Muscle of back (tissue), 11 donors: ENCODE results near the gene ANTXR1. TPM values are rescaled to one million over a fixed set of nuclear protein-coding genes. Genes with fewer than 3 reads are reported as not detected.
A peak's percentile ranks its signal among the peaks of the same experiment; 100 is the strongest.
"Not testable (repeated sequence)": the region's sequence is repeated elsewhere in the genome, so short reads cannot be mapped to it uniquely, and the experiment has no call there.

Experiments used
- DNase-seq, 3 donors: peaks; one replicate each; pipeline versions ENCODE4 v3.0.0 to v3.0.0-alpha.2; 2013
- polyA plus RNA-seq, 10 donors: library from polyadenylated mRNA; unstranded; fragments of 120-200 nt; gene quantifications; one replicate each; pipeline ENCODE4 v1.2.1, GENCODE V29; 2013; ENCODE audit not compliant: insufficient read length in 10 of 10

Gene ANTXR1
- polyA plus RNA-seq, 10 donors = 131 to 213 (median 153) TPM

DNA sequence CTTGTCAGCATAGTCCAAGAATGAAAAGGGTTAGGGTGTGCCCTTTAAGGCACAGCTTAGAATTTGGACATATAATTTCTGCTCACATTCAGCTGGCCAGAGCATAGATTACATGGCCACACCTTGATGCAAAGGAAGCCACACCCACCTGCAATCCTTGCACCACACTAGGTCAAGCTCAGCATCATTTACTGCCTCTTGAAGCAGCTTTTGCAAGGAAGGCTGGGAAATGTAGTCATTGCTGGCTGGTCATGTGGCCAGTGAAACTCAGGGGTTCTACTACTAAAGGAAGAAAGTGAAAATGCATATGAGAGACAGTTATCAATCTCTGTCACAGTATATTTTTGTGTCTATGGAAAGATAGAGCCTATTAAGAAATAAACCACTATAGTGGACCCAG lies 214.7 kb downstream of the ANTXR1 start:
- no peak for DNase-seq

DNA sequence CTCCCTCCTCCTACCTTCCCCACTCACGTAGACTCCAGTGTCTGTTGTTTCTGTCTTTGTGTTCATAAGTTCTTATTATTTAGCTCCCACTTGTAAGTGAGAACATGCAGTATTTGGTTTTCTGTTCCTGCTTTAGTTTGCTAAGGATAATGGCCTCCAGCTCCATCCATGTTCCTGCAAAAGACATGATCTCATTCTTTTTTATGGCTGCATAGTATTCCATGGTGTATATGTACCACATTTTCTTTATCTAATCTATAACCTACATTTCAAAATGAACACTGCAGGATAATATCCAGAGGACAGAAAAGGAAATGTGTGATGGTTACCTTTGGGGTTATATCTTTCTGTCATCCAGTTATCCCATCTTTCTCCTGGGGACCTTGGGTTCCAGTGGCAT lies 218.0 kb downstream of the ANTXR1 start:
- DNase-seq = not testable (repeated sequence)

DNA sequence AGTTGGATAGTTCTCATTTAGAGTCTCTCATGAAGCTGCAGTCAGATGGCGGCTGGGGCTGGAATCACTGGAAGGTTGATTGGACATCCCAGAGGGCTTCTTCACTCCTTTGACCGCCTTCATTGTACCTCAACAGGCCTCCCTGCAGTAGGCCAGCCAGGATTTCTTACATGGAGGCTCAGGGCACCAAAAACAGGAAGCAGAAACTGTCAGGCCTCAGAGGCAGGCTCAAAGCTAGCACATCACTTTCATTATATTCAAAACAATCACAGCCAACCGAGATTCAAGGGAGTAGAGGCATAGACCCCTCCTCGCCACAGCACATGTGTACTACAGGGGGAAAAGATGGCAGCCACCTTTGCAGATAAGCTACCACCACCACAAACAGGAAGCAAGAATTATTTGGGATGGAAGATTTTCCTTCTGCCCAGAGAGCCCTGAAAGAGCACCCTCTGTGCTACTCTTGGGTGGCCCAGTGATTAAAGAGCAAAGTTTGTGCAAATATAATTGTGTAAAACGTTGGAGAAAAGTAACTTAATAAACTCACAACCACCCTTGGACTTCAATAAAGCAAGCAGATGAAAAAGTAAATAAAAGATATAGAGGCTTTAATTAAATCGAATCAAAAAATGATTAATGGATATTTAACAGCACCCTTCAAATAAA lies 218.8 kb downstream of the ANTXR1 start:
- no peak for DNase-seq

DNA sequence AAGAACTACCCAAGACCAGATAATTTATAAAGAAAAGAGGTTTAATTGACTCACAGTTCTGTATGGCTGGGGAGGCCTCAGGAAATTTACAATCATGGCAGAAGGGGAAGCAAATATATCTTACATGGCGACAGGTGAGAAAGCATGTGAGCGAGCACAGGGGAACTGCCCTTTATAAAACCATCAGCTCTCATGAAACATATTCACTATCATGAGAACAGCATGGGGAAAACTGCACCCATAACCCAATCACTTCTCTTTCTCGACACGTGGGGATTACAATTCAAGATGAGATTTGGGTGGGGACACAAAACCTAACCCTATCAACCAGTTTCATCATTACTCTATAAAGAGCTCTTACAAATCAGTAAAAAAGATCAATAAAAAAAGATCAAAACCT lies 222.9 kb downstream of the ANTXR1 start:
- DNase-seq = not testable (repeated sequence)

DNA sequence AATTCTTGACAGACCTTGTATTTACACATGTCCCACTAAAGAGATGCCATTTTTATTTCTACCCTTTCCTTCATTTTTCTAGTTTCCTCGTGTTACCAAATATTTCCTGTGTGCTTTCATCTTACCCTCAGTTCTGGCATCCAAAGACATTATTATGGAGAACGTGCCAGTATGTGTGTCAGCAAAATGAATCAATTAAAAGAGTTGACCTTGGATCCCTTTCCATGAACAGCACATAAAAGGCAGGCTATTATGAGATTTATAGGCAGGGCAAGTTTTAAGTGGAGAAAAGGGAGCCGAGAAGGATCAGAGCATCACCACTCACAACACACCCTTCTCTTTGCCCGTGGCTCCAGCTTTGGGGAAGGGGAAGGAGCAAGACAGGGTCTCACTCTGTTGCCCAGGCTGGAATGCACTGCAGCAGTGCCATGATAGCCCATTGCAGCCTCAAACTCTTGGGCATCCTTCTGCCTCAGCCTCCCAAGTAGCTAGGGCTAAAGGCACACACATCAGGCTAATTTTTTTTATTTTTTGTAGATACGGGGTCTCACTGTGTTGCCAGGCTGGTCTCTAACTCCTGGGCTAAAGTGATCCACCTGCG lies 224.2 kb downstream of the ANTXR1 start:
- DNase-seq = no peak

DNA sequence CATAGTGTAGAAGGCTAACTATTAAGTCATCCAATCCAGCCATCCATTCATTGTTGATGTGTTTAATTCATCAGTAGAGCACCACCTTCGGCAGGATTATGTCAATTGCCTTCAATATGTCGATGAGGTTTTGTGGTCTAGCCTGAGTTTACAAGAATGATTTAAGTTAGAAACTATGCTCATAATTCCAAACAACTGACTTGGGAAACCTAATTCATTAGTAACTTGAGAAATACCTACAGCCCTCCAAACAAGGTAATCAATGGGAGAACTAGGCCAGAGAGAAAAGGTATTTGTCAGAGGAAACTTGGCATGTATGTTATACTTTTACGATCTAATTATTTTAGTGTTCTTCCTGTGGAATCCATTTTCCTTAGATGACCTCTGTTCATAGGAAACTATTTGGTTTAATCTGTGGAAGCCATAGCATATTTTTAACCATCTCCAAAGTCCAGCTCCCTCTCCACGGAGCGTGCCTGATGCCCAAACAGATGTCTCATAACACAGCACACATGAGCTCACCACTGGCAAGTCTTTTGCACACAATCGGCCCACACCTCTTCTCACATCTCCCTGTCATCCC lies 225.6 kb downstream of the ANTXR1 start:
- DNase-seq = peak in 1 of 3 donors; percentile 59

DNA sequence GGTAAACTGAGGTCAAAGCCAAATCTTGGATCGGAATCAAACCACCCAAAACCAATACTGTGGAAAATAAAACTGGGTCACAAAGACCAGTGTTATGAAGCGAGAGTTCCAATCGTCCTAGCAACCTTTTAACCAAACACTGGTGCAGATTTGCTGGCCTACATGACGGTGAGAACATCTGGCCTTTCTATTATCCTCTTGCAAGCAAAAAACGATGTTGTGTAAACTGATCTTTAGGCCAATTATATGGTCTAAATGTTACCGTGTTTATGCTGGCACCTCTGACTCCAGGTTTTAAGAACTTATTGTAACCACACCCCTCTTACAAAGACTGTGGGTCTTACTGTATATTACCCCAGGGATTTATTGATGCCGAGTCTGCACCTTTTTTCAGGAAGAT lies 228.1 kb downstream of the ANTXR1 start:
- DNase-seq = peak; percentile 69 to 93 (median 84)

DNA sequence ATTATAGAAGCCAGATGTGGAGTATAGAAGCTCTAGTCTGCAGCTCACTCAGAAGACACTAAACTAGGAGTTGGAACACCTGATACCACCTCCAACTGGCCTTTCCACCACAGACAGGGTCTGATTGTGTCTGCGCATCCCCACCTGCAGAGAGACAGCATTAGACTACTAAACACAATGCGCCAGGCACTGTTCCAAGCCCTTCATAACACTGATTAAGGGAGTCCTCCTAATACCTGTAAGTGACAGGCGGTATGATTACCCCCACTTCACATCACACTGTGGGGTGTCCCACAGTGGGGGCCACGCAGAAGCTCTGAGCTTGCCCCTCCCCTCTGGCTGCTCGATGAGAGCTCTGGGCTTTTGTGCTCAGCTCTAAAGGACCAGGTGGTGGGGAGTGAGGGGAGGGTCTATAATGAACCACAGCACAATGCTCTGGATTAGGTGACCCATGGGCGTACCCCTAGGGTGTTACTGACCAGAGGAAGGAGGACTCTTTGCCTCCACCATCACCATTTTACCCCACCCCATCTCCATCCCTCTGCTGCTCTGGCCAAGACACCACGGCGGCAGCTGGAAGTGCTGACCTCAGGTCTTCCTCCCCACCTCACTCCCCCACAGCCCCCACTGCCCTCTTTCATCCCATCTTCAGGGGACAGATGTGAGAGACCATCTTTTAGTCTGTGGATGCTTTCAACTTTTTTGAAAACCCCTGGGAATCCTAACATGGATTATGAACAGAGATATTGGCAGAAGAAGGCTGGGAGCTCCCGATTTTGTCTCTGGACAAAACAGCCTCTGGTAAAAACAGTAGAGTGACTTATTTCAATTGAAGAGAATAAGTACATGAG lies 228.9 kb downstream of the ANTXR1 start:
- DNase-seq = peak in 1 of 3 donors; percentile 76

DNA sequence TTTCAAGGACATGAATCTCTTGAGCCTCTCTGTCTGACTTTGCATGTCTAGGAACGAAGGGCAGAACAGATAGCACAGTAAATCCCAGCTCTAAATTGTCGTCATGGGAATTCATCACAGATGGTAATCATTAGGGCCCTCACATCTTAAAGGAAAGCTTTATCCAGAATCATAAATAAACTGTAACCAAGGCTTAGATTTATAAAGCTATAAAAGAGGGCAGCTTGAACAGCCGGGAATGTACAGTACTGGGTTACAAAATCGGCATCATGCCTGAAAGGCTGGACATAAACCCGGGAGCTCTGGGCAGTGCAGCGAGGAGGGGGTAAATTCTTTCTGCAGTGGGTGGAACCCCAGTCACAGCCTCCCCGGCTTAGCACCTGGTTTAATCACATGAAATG lies 229.7 kb downstream of the ANTXR1 start:
- DNase-seq = peak; percentile 71 to 89 (median 88)

DNA sequence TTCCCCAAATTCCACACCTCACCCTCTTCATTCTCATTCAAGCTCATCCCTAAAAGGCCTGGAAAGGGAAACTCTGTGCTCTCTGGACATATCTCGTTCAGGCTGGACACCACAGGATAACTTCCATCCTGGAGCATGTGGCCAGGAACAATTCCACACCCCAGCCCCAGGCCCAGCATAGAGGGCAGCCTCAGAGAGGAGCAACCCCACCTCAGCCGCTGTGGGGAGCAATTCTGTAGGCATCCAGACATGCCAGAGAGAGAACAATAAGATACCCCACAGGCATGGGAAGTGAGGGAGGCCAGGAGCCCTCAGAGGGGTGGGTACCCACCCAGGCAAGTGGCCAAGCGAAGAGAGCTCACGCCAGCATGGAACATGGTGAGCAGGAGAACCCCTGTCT lies 230.7 kb downstream of the ANTXR1 start:
- no peak for DNase-seq

DNA sequence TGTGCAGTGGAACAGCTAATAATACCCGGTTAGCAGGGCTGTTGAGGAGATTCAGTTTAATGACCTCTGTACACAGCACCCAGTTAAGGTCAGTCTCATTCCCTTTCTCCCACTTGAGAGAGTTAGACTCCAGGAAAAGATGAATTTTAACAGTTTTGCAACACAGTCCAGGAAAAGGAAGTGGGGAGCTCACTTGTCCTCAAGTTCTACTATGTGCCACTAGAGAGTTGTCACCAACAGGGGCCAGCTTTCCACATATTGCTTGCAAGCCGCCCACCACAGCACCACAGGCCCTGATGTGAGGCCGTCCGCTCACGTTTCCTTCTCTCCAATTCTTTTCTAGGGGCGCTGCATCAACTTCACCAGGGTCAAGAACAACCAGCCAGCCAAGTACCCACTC lies 231.9 kb downstream of the ANTXR1 start:
- no peak for DNase-seq

DNA sequence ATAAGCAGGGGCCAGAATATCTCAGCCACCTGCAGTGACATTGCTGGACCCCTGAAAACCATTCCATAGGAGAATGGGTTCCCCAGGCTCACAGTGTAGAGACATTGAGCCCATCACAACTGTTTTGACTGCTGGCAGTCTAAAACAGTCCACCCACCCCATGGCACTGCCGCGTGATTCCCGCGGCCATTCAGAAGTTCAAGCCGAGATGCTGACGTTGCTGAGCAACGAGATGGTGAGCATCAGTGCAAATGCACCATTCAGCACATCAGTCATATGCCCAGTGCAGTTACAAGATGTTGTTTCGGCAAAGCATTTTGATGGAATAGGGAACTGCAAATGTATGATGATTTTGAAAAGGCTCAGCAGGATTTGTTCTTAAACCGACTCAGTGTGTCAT lies 234.6 kb downstream of the ANTXR1 start:
- no peak for DNase-seq

DNA sequence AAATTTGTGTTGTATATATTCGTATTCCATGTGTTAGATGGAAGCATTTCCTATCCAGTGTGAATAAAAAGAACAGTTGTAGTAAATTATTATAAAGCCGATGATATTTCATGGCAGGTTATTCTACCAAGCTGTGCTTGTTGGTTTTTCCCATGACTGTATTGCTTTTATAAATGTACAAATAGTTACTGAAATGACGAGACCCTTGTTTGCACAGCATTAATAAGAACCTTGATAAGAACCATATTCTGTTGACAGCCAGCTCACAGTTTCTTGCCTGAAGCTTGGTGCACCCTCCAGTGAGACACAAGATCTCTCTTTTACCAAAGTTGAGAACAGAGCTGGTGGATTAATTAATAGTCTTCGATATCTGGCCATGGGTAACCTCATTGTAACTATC lies 235.3 kb downstream of the ANTXR1 start:
- DNase-seq = no peak

DNA sequence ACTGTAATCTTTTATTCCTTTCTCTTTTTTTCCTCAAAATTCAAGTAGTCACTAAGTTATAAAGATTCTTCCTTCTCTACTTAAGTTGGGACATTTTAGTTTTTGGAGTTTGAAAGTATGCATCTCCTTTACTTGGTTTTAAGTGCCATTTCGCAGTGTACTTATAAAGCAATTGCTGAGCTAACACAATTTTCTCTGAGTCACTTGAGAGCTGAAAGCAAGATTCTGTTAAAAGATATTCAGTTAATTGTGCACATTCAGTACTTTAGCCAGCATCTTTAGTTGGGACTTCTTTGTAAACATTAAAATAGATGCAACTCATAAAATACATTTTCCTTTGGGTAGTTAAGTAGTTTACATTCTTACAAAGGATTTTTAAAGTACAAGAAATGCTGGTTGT lies 238.0 kb downstream of the ANTXR1 start:
- DNase-seq = no peak

DNA sequence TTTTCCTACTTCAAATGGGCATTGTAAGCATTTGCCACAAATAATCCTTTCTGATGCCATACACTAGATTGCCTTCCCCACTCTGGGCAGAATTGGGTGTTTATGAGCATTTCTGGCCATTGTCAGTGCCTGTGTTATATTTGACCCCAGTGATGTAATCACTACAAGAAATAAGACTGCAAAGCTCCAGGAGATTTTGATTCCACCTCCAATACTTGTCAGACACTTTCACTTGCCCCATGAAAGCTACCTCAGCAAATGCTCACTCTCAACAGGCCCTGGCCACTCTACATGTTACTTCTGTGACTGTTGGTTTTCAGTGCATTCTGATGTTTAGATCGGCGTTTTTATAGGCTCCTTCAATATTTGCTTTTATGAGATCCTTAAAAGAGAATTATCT lies 239.0 kb downstream of the ANTXR1 start:
- no peak for DNase-seq

DNA sequence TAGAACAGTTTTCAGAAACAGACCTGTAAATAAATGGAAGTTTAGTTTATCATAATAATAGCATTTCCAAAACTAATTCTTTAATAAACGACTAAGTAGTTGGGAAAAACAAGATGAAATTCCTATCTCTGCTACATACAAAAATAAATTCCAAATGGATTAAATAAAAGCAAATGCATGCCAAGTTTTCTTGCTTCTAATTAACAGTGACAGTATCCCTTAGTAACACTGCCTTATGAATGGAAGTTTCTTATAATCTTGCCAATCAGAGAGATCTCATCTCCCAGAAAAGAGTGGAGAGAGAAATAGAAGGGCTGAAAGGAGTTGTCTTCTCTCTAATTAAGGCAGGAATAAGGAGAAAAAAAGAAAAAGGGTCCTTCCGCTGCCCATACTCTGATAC lies 240.1 kb downstream of the ANTXR1 start:
- peak in 1 of 3 donors; percentile 53 for DNase-seq

DNA sequence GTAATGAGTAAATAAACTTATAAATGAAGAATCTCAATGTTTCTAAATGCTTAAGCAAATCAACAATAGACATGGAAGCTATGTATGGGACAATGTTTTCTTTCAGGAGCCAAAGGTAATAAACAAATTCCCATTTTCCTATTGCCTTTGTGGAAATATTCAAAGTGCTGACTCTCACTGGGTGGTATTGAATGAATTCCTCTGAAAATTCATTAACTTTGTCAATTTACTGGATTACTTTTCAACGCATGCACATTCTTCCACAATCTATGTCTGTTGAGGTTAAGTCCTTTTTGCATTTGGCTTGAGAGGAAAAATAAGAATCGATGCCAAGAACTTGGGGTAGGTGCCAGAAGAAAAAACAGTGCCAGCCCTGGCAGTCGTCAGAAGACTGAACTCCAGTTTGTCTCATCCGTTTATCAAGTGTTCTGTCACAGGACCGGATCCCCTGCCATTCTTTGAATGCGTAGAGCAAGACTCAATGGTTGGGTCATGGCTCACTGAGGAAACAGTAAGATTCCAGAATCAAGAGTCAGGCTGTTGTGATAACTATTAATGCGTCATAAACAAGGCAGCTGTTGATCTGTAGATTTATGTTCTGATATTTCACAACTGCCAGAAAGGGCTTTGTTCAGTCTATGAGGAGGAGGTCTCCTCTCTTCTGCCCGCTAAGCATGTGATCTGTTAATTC lies 240.8 kb downstream of the ANTXR1 start:
- peak; percentile 52 to 97 (median 78) for DNase-seq

DNA sequence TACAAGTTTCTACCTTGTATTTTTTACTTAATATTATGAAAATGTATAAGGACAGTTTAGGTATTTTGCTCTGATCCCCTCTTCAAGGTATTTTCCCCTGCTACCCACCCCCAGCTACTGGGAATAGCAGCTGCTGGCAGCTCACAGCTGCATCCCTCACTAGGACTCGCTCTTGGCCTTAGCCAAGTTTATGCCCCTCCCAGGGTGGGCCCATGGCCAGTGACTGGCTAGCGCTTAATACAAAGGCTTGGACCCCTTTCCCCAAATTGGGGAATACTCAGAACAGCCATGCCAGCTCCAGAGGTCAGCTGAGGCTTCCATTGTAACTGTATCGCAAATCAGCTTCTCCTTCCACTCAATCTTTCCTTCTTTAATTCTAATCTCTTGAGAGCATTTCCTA lies 242.8 kb downstream of the ANTXR1 start:
- DNase-seq = peak in 1 of 3 donors; percentile 67

DNA sequence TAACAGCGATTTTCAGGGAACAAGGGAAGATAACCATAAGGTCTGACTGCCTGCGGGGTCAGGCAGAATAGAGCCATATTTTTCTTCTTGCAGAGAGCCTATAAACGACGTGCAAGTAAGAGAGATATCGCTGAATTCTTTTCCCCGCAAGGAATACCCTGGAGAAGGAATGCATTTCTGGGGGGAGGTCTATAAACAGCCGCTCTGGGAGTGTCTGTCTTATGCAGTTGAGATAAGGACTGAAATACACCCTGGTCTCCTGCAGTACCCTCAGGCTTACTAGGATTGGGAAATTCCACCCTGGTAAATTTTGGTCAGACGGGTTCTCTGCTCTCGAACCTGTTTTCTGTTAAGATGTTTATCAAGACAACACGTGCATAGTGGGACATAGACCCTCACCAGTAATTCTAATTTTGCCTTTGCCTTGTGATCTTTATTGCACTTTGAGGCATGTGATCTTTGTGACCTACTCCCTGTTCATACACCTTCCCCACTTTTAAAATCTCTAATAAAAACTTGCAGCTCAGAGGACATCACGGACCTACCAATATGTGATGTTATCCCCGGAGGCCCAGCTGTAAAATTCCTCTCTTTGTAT lies 247.1 kb downstream of the ANTXR1 start:
- DNase-seq = not testable (repeated sequence)

DNA sequence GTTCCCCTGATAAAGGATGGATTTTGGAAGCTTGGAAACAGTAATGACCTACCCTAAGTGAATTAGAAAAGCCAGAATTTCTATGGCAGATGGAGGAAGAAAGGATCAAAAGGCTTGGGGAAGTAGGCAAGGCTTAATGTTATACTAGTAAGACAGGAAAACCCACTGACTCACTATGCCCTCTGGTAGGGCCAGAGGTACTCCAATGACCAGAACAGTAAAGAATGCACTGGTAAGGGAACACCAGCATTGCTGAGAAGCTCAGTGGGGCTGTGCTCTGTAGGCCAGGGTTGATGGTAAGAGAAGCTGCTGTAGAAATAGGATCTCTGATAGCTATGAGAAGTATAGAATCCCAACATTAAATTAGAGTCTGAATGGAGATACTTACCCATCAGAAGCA lies 247.7 kb downstream of the ANTXR1 start:
- DNase-seq = no peak

DNA sequence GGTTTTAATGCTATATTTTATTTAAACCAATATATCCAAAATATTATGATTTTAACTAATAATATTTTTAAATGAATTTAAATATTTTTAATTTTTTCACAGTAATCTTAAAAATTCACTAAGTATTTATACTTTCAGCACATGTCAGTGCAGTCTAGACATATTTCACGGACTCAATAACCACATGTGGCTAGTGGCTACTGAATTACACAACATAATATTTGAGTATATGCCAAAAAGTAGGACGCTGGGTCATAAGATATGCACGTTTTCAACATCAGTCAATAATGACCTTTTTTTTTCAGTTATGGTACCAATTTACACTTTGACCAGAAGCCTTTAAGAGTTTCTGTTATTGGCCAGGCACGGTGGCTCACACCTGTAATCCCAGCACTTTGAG lies 256.4 kb downstream of the ANTXR1 start:
- no peak for DNase-seq
